GM20000 (cell line): ENCODE data around the gene MYBBP1A.

Experiments used
- DNase-seq: peaks from one replicate; pipeline ENCODE4 v3.0.0; 2012; ENCODE audit warnings: low spot score
- CTCF ChIP-seq: IDR thresholded peaks from 2 replicates; pipeline ENCODE4 v1.5.1; 2012; ENCODE audit warnings: mild to moderate bottlenecking, control low read depth; ENCODE audit errors: extremely low read depth, missing control alignments

The MYBBP1A gene

DNA sequence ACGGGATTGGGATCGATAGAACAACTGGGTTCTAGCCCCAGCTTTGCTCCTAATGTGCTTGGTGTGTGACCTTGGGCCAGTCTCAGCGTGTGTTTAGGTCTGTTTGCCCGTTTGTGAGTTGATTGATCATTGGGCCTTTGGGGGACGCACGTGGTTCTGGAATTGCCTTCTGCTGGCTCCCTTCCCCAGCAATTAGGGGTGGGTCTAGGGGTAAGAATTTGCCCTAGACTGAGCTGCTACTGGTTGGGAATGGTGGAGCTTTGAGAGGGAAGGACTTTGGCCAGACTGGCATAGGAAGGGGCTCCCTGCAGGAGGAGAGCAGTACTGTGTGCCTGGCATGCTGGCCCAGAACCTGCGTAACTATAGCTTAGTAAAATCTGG is 55.0 kb downstream of the MYBBP1A start:
- DNase-seq: no peak
- no peak for TF ChIP-seq CTCF

DNA sequence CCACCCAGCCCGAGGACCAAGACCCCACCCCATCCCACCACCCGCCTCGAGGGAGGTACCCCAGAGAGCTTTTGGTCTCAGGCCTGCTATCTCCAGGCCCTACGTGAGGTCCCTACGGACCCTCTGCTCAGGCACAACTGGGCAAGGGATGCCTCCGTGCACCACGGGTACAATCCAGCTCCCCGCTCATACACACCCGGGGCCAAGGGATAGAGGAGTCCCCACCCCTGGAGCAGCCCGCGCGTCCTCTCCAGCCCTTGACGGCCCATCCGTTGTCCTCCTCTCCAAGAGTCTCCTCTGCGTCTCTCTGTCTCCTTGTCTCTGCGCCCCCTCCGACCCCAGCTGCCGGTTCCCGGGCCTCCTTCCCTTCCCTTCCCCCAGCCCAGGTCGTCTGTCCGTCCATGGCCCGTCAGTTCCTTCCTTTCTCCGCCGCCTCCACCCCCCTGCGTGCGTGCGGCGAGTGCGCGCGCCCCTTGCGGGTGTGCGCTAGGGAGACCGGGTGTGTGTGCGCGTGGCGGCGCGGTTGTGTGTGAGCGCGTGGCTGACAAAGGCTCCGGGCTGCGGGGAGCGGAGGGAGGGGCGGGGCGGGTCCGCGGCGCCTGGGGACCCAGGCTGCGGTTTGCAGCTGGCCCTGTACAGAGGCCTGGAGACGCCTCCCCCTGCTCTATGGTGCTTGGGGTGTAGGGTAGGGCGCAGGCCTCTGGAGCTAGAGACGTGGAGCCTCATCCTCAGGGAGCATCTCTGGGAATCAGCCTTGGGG is 55.6 kb downstream of the MYBBP1A start:
- no peak for TF ChIP-seq CTCF
- DNase-seq: peak; percentile 55

GRCh38 chr17:4498461-4499397 is 56.5 kb downstream of the MYBBP1A start, which contains the start of gene SPNS2:
Gene SPNS2 (plus strand): TSS chr17:4498881. CDS start chr17:4499048, 167 bp downstream.
- peak; percentile 94 for DNase-seq
- no peak for TF ChIP-seq CTCF

- no peak for TF ChIP-seq CTCF
- DNase-seq: peak; percentile 71
Observed at GRCh38 chr17:4497101-4497824, 57.9 kb downstream of the MYBBP1A start.

GRCh38 chr17:4492721-4493561 is 62.2 kb downstream of the MYBBP1A start:
- no peak for DNase-seq
- TF ChIP-seq CTCF: no peak

GRCh38 chr17:4490637-4491061 is 64.5 kb downstream of the MYBBP1A start:
- no peak for TF ChIP-seq CTCF
- DNase-seq: no peak
